GM19043 (cell line): Measurements from ENCODE around the gene PNPLA2.

Experiments
- ATAC-seq: cut with Tn5 transposase; IDR thresholded peaks from one replicate; pipeline ENCODE4 v1.9.1; 2021; ENCODE audit warnings: low read depth; ENCODE audit not compliant: unreplicated experiment

Gene PNPLA2

DNA sequence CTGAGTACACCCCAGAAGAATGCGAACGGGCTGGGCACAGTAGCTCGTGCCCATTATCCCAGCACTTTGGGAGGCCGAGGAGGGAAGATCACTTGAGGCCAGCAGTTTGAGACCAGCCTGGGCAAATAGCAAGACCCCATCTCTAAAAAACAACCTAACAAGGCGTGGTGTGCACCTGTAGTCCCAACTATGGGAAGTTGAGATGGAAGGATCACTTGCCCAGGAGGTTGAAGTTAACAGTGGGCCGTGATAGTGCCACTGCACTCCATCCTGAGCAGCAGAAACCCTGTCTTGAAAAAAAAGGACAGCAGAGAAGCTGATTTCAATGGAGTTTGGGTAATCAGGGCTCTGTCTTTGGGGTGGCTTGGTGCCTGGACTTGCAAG is 5.7 kb upstream of the PNPLA2 start:
- no peak for ATAC-seq

DNA sequence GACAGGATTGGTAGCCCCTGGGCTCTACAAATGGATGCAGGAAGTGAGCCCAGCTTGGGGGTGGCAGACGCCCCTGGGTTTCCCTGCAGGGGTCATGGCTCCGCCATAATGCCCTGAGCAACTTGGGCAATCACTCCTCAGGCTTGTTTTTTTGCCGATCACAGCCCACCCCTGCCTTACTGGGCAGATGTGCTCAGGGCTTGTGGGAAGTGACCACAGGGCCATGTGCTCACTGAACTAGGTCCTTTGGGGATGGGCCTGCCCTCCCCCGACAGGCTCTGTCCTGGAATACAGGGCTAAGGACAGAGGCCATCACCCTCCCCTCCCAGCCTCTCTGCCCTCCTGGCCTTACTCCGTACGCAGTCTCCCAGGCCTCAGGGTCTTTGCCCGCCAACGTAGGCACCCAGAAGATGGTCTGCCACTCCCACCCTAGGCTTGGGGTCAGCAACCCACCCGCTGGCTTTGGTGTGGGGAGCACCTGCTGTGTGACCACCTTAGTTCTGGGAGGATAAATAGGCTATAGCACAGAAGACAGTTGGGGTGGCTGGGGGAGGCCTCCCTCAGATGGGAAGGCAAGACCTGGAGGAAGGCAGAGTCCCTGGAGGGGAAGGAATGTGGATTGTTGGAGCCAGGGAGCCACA is 5.1 kb upstream of the PNPLA2 start:
- ATAC-seq = no peak

DNA sequence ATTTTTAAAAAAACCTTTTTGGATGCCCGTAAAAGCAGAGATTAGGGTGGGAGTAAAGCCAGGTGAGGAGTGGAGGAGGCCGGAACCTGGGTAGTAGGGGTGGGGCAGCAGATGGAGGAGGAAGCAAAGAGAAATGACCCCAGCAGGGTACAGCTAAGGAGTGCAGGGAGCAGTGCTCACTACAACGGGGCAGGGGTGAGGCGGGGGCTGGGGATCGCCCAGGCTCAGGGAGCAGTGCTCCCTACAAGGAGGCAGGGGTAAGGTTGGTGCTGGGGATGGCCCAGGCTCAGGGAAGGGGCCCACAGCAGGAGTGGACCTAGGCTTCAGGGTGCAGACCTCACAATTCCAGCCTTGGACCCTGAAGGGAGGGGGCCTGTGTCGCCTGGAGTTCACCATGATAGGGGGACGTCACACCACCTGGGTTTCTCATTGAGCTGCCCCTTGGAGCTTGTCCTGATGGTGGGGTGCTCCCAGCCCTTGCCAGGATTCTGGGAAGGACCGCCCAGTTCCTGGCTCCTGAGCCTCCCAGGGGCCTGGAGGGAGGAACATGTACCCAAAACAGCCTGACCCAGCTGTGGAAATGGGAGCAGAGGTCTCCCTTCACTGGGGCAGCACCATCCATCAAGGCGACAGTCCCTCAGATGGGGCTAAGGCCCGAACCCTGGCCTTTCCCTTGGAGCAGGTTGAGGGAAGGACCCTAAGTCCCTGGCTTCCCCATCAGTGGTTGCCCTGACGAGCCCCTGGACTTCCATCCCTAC is 2.9 kb upstream of the PNPLA2 start:
- no peak for ATAC-seq

DNA sequence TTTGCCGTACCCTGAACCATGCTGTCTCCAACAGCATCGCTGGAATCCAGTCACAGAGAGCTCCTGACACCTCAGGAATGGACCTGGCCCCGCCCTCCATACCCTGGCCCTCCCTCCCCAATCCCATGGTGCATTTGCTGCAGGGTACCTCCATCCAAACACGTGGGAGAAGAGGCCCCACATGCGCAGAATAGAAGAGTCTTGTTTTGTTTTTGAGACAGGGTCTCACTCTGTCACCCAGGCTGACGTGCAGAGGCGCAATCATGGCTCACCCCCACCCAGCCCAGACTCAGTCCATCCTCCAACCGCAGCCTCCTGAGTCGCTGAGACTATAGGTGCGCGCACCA is 2.3 kb upstream of the PNPLA2 start:
- no peak for ATAC-seq

DNA sequence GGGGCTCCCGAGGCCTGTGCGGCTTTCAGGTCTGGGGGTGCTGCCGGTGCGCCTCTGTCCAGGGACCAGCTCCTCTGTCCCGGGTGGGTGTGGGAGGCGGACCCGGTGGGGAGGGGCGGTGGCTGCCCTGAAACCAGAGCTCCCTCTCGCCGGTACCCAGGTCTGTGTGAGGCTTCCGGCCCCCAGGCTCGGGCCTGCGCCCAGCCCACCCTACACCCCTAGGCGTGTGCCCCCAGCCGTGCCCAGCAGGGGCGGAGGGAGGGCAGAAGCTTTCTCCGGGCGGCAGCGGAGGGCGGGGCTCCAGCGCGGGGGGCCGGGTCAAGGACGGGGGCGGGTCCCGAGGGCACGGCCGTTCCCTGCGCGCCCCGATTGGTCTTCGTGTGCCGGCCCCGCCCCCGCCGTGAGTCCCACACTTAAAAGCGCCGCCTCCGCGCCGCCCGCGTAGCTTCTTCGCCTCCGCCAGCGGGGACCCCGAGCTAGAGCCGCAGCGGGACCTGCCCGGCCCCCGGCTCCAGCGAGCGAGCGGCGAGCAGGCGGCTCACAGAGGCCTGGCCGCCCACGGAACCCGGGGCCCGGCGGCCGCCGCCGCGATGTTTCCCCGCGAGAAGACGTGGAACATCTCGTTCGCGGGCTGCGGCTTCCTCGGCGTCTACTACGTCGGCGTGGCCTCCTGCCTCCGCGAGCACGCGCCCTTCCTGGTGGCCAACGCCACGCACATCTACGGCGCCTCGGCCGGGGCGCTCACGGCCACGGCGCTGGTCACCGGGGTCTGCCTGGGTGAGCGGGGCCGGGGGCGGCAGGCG is 616 bp downstream of the PNPLA2 start:
- ATAC-seq = peak; percentile 52

DNA sequence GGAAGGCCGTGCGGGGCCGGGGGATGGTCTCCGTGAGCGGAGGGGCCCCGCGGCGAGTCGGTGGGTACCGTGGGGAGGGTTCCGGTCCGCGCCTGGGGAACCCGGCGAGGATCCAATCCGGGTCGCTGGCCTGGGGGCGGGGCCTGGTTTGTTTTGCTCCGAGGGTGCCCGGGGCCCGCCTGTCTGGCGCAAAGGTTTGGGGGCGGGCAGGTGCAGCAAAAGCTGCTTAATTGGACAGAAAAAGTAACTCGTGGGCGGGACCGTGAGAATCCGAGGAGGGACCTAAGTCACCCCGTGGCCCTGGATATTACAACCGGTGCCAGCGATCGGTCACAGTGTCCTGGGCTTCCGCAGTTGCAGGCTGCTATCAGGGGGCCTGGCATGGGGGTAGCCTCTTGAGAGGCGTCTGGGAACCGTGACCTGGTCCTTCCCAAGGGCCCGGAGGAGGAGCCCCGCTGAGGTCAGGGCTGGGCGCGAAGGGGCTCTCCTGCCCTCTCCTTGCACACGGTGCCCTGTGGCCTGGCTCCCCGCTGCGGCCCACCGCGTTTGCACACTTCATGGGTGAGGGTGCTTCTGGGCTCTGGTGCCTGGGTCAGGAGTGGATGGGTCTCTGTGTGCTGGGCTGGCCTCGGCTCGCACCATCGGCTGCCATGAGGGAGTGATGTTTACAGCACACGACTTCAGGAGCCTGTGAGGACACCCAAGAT is 1.4 kb downstream of the PNPLA2 start:
- ATAC-seq = peak; percentile 57

DNA sequence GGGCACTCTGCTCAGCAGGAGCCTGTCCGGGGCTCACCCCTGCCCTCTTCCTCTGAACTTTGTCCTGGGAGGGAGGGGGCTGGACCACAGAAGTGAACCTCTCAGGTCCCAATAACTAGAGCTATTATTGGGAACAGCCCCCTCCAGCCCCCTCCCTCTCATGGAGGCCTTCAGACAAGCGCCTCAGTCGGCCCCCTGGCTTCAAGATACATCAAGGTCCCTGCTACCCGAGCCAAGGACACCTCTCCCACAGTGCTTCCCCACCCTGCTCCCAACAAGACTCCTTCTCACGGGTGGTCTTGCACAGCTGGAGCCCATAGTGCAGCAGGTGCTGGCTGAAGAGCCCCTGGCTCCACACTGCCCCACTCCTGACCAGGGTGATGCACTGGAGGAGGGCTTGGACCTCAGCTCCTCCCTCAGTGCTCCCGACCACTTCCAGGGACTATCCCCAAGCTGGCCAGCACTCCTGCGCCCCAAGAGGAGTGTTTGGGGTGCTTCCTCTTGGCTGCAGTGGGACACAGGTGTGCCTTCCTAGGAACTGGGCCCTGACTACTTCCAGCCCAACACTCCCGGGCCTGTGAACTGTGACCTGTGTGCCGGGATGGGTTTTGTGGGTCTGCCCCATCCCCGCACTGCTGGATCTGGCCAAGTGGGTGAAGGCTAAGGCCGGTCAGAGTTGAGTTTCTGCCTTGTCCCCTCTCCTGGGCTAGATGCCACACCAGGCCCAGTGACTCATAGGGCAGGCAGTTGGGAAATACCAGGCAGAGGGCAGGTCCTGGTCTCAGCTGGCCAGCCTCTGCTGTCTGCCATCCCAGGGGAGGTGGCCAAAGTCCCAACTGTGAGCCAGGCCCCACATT is 2.2 kb downstream of the PNPLA2 start:
- no peak for ATAC-seq

DNA sequence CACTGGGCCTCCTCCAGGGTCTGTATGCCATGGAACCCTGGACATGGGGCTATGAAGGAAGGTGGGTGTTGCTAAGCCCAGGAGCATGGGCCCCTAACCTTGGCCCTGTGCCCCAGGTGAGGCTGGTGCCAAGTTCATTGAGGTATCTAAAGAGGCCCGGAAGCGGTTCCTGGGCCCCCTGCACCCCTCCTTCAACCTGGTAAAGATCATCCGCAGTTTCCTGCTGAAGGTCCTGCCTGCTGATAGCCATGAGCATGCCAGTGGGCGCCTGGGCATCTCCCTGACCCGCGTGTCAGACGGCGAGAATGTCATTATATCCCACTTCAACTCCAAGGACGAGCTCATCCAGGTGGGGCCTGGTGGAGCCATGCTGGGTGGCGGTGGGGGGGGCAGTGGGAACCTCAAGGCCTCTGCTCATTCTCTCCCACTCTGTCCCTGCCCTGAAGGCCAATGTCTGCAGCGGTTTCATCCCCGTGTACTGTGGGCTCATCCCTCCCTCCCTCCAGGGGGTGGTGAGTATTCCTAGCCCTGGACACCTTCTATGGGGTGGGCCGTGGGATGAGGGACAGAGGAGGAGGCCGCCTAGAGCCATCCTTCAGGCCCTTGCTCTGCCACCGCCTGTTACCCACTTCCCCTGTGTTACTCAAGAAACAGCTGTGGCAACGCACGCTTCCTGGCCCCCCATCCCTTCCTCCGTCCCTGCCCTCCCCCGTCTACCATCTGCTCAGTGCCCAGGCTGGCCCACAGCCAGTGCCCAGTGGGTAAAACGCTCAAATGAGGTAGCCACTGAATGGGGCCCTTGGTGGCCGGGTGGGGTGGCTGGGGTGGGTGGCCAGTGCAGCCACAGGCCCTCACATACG is 3.0 kb downstream of the PNPLA2 start:
- no peak for ATAC-seq

DNA sequence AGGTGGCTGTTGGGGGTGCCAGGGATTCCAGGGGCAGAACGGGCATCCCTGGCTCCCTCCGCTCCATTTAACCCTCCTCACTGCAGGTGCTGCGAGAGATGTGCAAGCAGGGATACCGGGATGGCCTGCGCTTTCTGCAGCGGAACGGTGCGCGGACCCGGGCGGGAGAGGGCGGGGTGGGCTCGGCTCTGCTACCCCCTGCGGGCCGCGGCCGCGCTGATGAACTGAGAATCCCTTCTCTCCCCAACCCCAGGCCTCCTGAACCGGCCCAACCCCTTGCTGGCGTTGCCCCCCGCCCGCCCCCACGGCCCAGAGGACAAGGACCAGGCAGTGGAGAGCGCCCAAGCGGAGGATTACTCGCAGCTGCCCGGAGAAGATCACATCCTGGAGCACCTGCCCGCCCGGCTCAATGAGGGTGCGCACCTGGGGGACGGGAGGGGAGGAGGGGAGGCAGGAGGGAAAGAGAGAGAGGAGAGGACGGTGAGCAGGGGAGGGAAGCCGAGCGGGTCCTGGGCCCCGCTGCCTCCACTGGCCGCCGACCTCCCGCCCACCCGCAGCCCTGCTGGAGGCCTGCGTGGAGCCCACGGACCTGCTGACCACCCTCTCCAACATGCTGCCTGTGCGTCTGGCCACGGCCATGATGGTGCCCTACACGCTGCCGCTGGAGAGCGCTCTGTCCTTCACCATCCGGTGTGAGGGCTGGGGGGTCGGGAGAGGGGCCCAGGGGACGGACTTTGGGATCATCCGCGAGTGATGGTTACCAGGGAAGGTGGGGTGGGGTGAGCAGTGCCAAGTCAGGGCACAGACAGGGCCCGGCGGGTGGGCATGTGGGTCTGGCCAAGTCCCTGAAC is 5.0 kb downstream of the PNPLA2 start:
- ATAC-seq = no peak

DNA sequence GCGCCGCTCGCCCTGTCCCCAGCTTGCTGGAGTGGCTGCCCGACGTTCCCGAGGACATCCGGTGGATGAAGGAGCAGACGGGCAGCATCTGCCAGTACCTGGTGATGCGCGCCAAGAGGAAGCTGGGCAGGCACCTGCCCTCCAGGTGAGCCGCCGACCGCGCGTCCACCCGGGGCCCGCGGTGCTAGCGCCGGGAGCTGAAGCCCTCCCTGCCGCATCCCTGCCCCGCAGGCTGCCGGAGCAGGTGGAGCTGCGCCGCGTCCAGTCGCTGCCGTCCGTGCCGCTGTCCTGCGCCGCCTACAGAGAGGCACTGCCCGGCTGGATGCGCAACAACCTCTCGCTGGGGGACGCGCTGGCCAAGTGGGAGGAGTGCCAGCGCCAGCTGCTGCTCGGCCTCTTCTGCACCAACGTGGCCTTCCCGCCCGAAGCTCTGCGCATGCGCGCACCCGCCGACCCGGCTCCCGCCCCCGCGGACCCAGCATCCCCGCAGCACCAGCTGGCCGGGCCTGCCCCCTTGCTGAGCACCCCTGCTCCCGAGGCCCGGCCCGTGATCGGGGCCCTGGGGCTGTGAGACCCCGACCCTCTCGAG is 5.7 kb downstream of the PNPLA2 start:
- ATAC-seq = no peak

DNA sequence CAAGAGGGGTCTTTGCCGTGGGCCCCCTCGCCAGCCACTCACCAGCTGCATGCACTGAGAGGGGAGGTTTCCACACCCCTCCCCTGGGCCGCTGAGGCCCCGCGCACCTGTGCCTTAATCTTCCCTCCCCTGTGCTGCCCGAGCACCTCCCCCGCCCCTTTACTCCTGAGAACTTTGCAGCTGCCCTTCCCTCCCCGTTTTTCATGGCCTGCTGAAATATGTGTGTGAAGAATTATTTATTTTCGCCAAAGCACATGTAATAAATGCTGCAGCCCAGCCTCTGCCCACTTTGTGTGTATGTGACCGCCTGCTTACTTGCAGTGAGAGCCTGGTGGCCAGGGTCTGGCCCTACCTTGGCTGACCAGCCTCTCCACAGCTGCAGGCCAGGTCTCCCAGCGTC is 6.2 kb downstream of the PNPLA2 start:
- ATAC-seq = no peak

DNA sequence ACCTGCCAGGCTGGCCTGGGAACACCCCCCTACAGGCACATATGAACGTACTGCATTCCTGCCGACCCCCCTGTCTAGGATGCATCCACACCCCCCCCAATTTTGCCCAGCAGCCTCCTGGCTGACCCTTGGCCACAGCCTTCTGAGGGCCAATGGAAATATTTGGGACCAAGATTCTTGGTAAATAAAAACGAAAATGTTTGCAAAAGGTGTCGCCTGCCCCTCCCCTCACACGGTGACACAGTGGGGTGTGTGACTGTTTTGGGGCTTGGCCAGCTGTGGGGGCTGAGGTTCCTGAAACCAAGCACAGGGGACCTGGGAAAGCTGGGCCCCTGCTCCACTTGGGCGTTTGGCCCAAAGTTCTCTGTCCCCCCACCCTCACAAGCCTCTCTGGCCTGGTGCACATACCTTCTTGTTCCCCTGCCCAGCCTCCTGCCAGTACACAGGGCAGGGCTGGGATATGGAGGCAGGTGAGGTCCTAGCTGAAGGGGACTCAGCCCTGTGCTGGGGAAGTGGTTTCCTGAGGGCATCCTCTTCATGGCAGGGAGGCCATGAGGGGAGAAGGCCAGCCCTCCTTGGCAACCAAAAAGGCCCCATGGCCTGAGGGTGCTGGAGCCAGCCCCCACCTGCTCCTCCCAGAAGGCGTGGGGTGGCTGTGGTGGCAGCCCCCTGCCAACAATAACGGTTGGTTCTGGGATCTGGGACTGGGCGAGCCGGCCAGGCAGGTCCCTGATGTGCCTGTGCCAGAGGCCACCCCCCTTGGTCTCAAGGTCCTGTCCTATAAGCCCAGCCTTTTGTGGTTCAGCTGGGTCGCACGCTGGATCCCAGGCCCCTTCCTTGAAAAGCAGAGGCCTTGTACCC is 6.9 kb downstream of the PNPLA2 start:
- ATAC-seq = no peak

DNA sequence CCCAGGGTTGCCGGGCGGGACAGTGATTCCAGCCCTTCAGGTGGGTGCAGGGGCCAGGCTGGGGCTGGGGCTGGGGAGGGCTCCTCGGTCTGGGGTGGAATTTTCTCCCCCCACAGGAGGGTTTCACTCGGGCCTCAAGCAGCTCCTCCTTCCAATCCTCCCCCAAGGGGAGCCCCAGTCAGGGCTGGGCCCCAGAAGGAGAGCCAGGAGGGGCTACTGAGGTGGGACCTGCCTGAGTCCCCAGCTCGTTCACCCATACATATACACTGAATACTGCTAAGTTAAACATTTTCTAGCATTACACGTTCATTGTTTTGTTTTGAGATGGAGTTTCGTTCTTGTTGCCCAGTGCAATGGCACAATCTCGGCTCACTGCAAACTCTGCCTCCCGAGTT is 7.5 kb downstream of the PNPLA2 start:
- ATAC-seq = no peak

DNA sequence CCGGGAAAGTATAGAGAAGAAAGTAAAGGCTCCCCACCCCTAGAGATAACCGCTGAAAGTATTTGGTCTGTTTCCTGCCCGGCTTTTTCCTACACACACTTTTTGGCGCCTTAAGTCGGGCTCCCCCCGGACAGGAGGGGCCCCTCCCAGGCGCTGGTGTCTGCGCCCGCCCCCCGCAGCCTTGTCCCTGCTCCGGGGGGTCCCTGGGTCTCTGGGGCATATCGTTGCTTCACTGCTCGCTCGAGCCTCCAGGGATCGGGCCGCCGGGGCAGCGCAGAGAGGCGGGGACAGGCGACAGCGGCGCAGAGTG is 8.1 kb downstream of the PNPLA2 start:
- ATAC-seq = no peak

DNA sequence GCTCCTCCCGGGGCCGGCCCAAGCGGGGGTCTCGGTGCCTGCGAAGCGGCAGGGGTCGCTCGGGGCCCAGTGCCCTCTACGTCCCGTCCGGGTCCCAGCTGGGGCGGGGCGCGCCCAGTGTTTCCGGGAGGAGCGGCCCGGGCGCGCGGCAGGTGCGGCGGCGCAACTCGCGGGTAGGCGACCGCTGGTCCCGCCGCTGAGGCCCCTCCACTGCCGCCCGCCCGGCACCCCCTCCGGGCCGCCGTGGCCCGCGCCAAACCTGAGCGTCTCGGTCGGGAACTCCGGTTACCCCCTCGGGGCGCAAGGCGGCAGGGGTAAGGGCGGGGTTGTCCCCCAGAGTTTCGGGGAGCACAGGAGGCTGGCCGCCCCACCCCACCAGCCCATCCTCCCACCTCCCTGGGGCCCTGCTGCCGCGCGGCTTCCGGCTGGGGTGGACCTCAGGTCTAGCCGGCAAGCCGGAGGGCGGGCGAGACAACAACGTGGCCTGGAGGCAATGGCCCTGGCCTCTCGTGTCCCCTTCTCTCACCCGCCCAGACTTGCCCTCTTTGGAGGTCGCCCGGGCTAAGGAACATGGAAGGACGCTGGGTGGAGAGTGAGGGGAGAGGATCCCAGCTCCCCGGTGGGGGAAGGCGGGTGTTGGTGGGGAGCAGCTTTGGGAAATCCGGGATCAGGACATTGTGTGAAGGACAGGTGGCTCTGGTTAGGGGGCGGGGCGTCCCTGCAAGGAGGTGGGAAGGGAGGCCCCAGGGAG is 8.6 kb downstream of the PNPLA2 start:
- ATAC-seq = peak; percentile 42

DNA sequence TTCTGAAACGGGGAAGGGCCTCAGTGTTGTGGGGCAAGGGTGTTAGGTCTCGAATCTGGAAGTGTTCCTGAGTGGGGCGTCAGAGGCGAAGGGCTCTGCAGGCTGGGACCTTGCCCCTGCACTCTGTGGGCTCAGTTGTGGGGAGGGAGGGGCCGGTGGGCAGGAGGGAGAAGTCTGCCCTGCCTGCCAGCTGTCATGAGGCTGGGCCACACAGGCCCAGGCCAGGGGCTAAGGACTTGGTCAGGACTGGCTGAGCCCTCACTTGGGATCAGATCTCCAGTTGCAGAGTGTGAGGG is 9.1 kb downstream of the PNPLA2 start, which contains the start of gene CRACR2B:
Gene CRACR2B, plus strand, starts transcription at position 23 of the 296 bp plus-strand sequence. CDS start 689 bp downstream, outside the sequence.
- ATAC-seq = no peak
